Activated CD8-positive, alpha-beta T cell treated with anti-CD3 and anti-CD28 coated beads, Interleukin-2, amount 10 ng/mL, durations not matched to agents 7 days and 5 days (primary cell): Measurements from ENCODE around the gene SEBOX. TPM values are rescaled to one million over a fixed set of nuclear protein-coding genes. Genes with fewer than 3 reads are reported as not detected.

Experiments used
- ATAC-seq: fragments of 150-1000 bp; cut with Tn5 transposase; one replicate; pipeline ENCODE4 v1.10.0; 2021; ENCODE audit warnings: moderate library complexity
- CTCF ChIA-PET: fragments of 350-600 bp; sonication (Branson Sonifier 250); formaldehyde crosslinking; loops from one replicate; lab custom pipeline; 2021; ENCODE audit warnings: antibody characterized with exemption; lab: Charles Lee
- POLR2A ChIA-PET: fragments of 350-600 bp; sonication (Branson Sonifier 250); formaldehyde crosslinking; loops from one replicate; lab custom pipeline; 2021; ENCODE audit warnings: antibody characterized with exemption; lab: Charles Lee
- DNase-seq: peaks from one replicate; pipeline ENCODE4 v3.0.0-alpha.2; 2020
- H3K27ac Mint-ChIP-seq: one replicate; pipeline ENCODE4 v1.8.0; 2021; ENCODE audit warnings: mild to moderate bottlenecking, mixed read lengths
- H3K27me3 Mint-ChIP-seq: one replicate; pipeline ENCODE4 v1.8.0; 2021; ENCODE audit warnings: low read depth, mixed read lengths
- H3K36me3 Mint-ChIP-seq: one replicate; pipeline ENCODE4 v1.8.0; 2021; ENCODE audit warnings: low read depth, mixed read lengths
- H3K4me1 Mint-ChIP-seq: one replicate; pipeline ENCODE4 v1.8.0; 2021; ENCODE audit warnings: low read depth, mixed read lengths
- H3K4me3 Mint-ChIP-seq: one replicate; pipeline ENCODE4 v1.8.0; 2021; ENCODE audit warnings: mild to moderate bottlenecking, mixed read lengths
- H3K9me3 Mint-ChIP-seq: one replicate; pipeline ENCODE4 v1.8.0; 2022; ENCODE audit warnings: mixed read lengths; ENCODE audit not compliant: insufficient read depth
- total RNA-seq, 2 experiments: library from RNA; stranded (reverse); gene quantifications; one replicate each; pipeline ENCODE4 v1.2.3, GENCODE V29; 2021

SEBOX gene
- total RNA-seq, 2 experiments from 2014 or later = not detected

DNA sequence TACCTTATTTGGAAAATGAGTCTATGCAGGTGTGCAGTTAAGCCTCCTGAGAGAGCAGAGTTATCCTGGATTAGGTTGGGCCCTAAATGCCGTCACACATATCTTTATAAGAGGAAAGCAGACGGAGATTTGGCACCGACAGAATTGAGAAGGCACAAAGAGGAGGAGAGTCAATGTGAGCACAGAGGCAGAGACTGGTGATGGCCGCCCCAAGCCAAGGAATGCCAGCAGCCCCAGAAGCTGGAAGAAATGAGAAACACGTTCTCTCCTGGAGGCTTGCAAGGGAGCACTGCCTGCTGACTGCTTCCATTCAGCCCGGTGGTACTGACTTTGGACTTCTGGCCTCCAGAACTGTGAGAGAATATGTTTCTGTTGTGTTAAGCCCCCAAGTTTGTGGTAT is 37.8 kb upstream of the SEBOX start:
- Mint-ChIP-seq H3K9me3 (no peaks in the 10 kb centered on the region), H3K36me3 (no peaks in the 10 kb centered on the region), H3K4me1 (peaks cover 13% of the 10 kb centered on the region), H3K4me3 (no peak overlapping the region), H3K27me3 (no peaks in the 10 kb centered on the region), H3K27ac (no peak overlapping the region)
- ChIA-PET CTCF (interaction anchor here (3.6 kb wide), 1 partner anchor 14 kb away, joined by 19 read pairs; no protein-coding TSS in a partner anchor), POLR2A (interaction anchor here (1.2 kb wide), 1 partner anchor 19 kb away, joined by 3 read pairs; no protein-coding TSS in a partner anchor)
- DNase-seq = no peak
- ATAC-seq = no peak

DNA sequence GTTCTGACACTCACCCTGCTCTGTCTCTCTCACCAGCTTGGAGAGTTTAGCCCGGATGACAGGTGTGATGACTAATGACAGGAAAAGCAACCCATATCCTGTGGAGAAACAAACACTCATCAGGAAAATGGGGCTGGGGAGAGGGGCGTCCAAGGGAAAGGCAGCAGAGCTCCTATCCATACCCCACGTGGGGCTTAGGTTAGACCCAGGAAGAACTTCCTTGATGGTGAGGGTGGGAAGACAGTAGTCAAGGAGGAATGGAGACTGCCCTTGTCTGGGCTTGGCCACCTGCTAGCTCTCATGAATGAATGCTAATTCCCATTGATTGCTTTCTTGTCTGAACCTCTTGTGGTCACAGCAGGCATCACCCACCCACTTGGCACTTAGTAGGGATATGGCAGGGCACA is 37.2 kb upstream of the SEBOX start:
- H3K36me3 Mint-ChIP-seq = no peaks in the 10 kb centered on the region
- POLR2A ChIA-PET = interaction anchor here (1.2 kb wide), 1 partner anchor 18 kb away, joined by 3 read pairs; no protein-coding TSS in a partner anchor
- no peak for ATAC-seq
- no peak overlapping the region for H3K27ac Mint-ChIP-seq
- no peak for DNase-seq
- CTCF ChIA-PET = interaction anchor here (3.3 kb wide), 1 partner anchor 14 kb away, joined by 14 read pairs; no protein-coding TSS in a partner anchor
- H3K4me3 Mint-ChIP-seq = no peak overlapping the region
- H3K9me3 Mint-ChIP-seq = no peaks in the 10 kb centered on the region
- H3K4me1 Mint-ChIP-seq = peaks cover 13% of the 10 kb centered on the region
- H3K27me3 Mint-ChIP-seq = no peaks in the 10 kb centered on the region

DNA sequence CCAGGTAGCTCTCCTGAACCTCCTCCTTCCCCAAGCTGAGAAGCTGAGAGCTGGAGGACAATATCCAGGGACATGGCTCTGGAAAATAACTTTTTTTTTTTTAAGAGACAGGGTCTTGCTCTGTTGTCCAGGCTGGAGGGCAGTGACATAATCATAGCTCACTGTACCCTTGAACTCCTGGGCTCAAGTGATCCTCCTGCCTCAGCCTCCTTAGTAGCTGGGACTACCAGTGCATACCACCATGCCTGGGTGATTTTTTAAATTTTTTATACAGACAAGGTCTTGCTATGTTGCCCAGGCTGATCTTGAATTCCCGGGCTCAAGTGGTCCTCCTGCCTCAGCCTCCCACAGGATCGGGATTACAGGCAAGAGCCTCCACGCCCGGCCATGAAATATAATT is 34.8 kb upstream of the SEBOX start:
- Mint-ChIP-seq H3K4me1 (peaks cover 9% of the 10 kb centered on the region), H3K4me3 (no peak overlapping the region), H3K27me3 (no peaks in the 10 kb centered on the region), H3K27ac (no peak overlapping the region), H3K36me3 (no peaks in the 10 kb centered on the region), H3K9me3 (no peaks in the 10 kb centered on the region)
- POLR2A ChIA-PET = interaction anchor here (1.0 kb wide), 1 partner anchor 42 kb away, joined by 3 read pairs; no protein-coding TSS in a partner anchor
- CTCF ChIA-PET = interaction anchor here (3.3 kb wide), 1 partner anchor 17 kb away, joined by 14 read pairs; no protein-coding TSS in a partner anchor
- no peak for ATAC-seq
- DNase-seq = no peak

DNA sequence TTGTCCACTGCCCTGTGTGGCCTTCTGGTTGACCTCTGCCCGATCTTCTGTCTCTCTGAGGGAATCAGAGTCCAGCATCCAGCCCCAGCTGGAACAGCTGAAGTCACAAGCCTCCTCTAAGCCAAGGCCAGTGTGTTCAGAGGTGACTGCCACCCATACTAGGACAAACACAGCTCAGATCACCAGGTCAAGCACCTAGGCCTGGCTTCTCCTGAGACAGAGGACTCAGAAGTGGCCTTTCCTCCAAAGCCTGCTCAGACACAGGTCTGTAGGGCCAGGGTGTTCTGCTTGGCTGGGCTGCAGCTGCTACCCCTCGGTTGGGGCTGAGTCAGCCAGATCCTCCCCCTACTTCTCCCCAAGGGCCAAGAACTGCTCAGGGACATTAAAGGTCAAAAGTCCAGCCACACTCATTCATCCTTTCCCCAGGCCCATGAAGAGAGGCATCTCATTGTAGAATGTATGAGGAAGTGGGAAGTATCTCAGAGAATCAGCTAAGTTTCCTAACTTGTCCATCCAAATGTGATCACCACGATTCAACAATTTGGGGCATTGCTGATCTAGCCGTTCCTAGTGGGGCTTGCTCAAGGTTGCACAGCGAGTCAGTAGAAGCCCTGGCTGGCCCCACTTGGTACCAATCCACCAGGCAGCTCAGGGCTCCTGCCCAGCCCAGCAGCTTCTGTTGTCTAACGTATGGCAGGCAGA is 33.4 kb upstream of the SEBOX start:
- CTCF ChIA-PET = interaction anchor here (1.3 kb wide), 1 partner anchor 18 kb away, joined by 4 read pairs; no protein-coding TSS in a partner anchor
- ATAC-seq (no peak), DNase-seq (no peak)
- H3K27ac Mint-ChIP-seq = no peak overlapping the region
- peaks cover 9% of the 10 kb centered on the region for H3K4me1 Mint-ChIP-seq
- no peaks in the 10 kb centered on the region for H3K9me3 Mint-ChIP-seq
- H3K36me3 Mint-ChIP-seq = peaks cover 6% of the 10 kb centered on the region
- POLR2A ChIA-PET = no interaction called here
- H3K27me3 Mint-ChIP-seq = no peaks in the 10 kb centered on the region
- no peak overlapping the region for H3K4me3 Mint-ChIP-seq

DNA sequence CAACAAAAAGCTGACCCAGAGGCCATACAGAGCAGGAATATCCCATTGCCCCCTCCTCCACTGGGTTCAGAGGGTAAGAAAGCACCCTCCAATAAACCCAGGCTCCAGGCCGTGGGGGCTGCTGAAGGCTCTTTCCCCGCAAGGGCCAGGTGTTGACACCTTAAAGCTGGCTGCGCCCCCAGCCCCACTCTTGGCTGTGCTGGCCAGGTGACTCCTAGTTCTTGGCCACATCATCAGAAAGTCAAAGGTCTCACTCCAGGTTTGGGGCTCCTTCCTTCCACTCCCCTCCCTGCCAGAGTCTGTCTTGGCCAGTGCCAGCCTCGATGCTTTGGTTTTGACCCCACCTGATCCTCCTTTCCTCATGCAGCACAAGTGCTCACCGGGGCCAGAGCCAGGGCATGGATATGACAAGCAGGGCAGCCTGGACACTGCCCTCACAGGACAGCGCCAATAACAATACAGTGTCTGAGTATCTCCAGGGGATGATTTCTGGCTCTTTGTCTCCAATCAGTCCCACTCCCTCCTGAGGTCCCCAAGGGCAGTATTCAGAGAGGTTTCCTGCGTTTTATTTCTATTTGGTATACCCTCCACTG is 32.8 kb upstream of the SEBOX start:
- POLR2A ChIA-PET = no interaction called here
- DNase-seq (no peak), ATAC-seq (no peak)
- CTCF ChIA-PET = interaction anchor here (1.3 kb wide), 1 partner anchor 19 kb away, joined by 4 read pairs; no protein-coding TSS in a partner anchor
- Mint-ChIP-seq H3K27ac (no peak overlapping the region), H3K4me3 (no peak overlapping the region), H3K9me3 (no peaks in the 10 kb centered on the region), H3K36me3 (peaks cover 7% of the 10 kb centered on the region), H3K4me1 (peaks cover 9% of the 10 kb centered on the region), H3K27me3 (no peaks in the 10 kb centered on the region)

DNA sequence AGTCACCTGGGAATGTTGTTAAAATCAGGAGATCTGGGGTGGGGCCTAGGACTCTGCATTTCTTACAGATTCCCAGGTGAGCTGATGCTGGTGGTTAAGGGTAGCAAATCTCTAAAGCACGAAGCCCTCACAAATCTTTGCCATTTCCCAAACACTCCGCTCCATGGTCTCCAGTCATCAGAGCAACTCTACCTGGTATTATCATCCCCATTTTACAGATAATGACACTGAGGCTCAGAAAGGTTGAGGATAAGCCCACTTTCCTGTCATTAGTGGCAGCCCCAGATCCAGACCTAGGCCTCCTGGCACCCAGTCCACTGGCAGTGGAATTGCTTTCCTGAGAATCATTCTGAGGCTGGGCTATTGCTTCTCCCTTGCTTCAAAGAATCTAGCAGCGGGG is 32.3 kb upstream of the SEBOX start:
- H3K36me3 Mint-ChIP-seq = peaks cover 7% of the 10 kb centered on the region
- H3K4me3 Mint-ChIP-seq = no peak overlapping the region
- no peak for ATAC-seq
- POLR2A ChIA-PET = no interaction called here
- H3K4me1 Mint-ChIP-seq = peaks cover 9% of the 10 kb centered on the region
- no peaks in the 10 kb centered on the region for H3K27me3 Mint-ChIP-seq
- DNase-seq = no peak
- H3K9me3 Mint-ChIP-seq = no peaks in the 10 kb centered on the region
- CTCF ChIA-PET = no interaction called here
- H3K27ac Mint-ChIP-seq = no peak overlapping the region

DNA sequence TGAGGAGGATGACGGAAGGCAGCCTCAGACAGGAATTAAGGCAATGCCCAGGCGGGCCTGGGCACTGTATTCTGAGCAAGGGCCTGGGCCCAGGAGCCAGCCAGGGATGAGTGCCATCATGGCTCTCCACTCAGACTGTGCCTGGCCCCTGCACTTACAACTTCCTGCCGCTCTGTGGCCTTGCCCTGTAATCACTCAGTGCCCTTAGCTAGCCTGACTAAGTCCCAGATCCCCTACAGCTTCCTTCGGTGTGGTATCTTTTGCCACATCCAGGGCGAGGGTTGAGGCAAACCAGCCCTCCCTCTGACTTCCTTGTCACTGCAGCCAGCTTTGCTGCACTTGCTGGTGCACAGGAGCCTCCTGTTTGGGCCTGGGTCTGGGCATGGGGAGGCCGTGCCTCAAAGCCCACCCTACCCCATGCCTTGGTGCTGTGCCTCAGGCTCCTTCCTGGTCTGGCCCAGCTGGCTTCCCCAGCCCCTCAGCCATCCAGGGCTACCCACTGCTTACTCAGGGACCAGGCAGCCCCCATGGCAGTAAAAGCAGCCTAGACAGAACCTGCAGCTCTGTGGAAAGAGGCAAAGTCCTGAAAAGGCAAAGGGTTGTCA is 31.7 kb upstream of the SEBOX start:
- ATAC-seq = peak; percentile 36
- CTCF ChIA-PET = no interaction called here

DNA sequence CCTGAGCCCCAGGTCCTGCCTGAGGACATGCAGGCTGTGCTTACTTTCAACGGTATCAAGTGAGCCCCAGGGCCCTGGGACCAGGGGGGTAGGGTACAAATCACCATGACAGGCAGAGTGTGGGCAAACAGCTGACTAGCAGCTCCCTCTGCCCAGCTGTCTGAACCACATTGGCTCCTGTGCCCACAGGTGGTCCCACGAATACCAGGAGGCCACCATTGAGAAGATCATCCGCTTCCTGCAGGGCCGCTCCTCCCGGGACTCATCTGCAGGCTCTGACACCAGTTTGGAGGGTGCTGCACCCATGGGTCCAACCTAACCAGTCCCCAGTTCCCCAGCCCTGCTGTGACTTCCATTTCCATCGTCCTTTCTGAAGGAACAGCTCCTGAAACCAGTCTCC is 31.0 kb upstream of the SEBOX start:
- Mint-ChIP-seq H3K9me3 (no peaks in the 10 kb centered on the region), H3K4me1 (peaks cover 5% of the 10 kb centered on the region), H3K27me3 (no peaks in the 10 kb centered on the region), H3K4me3 (no peak overlapping the region), H3K36me3 (peaks cover 11% of the 10 kb centered on the region), H3K27ac (no peak overlapping the region)
- ATAC-seq = no peak
- no peak for DNase-seq
- ChIA-PET POLR2A (no interaction called here), CTCF (no interaction called here)

More for the DNA sequence above, 31.7 kb upstream of the SEBOX start:
- Mint-ChIP-seq H3K4me3 (no peak overlapping the region), H3K27me3 (no peaks in the 10 kb centered on the region), H3K27ac (peak overlapping the region; percentile 21), H3K36me3 (peaks cover 7% of the 10 kb centered on the region), H3K4me1 (peaks cover 5% of the 10 kb centered on the region), H3K9me3 (no peaks in the 10 kb centered on the region)
- POLR2A ChIA-PET = no interaction called here
- peak; percentile 23 for DNase-seq

DNA sequence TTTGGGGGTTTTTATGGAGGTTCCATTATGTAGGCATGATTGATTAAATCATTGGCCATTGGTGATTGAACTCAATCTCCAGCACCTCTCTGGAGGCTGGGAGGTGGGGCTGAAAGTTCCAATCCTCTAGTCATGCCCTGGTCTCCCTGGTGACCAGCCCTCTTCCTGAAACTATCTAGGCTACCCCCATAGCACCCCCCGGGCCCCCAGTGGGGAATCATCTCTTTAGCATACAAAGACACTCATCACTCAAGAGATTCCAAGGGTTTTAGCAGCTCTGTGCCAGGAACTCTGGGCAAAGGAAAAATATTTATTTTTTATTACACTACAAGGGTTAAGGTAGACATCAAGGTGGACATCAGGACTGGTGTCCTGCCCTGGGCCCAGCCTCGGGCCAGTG is 30.4 kb upstream of the SEBOX start:
- DNase-seq (no peak), ATAC-seq (no peak)
- POLR2A ChIA-PET = no interaction called here
- Mint-ChIP-seq H3K27me3 (no peaks in the 10 kb centered on the region), H3K4me3 (no peak overlapping the region), H3K27ac (no peak overlapping the region), H3K9me3 (no peaks in the 10 kb centered on the region), H3K4me1 (peaks cover 5% of the 10 kb centered on the region), H3K36me3 (peaks cover 16% of the 10 kb centered on the region)
- CTCF ChIA-PET = no interaction called here

DNA sequence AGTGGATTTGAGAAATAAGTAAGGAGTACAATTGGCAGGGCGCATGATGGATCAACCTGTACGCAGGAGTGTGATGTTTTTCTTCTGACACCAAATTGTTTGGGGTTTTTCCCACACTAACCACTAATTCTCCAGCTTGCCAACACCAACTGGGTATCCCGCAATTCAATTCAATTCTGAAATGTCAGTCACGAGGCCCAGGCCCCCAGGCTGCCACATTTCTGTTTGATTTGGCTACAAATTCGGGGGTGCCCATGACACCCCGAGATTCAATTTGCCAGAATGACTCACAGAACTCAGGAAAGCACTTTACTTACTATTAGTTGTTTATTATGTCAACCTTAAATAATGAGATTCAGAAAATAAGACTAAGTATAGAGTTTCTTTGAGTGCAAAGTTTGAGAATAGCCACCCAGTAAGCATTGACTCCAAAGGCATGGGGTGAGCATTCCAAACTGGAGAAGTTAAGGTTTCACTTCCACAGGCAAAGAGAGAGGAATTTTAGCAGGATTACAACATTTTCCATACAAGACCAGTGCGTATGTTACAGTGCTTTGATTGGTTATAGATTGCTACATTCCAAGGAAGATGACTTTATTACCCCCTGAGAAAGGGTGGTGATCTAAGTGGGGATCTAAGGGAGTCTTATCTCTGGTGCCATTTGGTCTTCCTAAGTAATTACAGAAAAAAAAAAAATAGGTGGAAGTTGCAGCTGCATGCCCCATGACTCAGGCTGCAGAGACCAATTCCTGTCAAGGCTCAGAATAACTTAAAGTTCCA is 29.5 kb upstream of the SEBOX start:
- Mint-ChIP-seq H3K9me3 (no peaks in the 10 kb centered on the region), H3K4me3 (no peak overlapping the region), H3K4me1 (peaks cover 5% of the 10 kb centered on the region), H3K27me3 (no peaks in the 10 kb centered on the region), H3K36me3 (peaks cover 25% of the 10 kb centered on the region), H3K27ac (no peak overlapping the region)
- ATAC-seq = no peak
- POLR2A ChIA-PET = interaction anchor here (0.9 kb wide), 1 partner anchor 10 kb away, joined by 5 read pairs; no protein-coding TSS in a partner anchor
- CTCF ChIA-PET = interaction anchor here (1.2 kb wide), 1 partner anchor 22 kb away, joined by 3 read pairs; no protein-coding TSS in a partner anchor
- DNase-seq = no peak

DNA sequence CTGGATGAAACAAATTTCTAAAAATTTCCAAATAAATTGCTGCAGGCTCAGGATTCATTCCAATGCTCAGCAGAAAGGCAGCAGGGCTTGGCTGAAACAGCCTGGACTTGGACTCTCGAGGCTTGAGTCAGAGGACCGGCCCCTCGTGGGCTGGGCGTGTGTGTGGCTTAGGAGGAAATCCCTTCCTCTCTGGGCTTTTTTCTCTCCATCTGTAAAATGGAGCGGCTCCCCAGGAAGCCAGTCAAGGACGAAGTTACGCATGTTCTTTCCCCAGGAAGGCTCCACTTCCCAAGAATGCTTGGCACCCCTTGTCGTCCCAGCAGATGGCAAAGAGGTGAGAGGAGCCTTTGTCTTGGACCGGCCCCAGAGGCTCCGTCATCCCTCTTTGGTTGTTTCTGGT is 27.5 kb upstream of the SEBOX start:
- H3K27ac Mint-ChIP-seq = no peak overlapping the region
- no peak for DNase-seq
- ChIA-PET CTCF (no interaction called here), POLR2A (no interaction called here)
- H3K9me3 Mint-ChIP-seq = no peaks in the 10 kb centered on the region
- no peaks in the 10 kb centered on the region for H3K27me3 Mint-ChIP-seq
- H3K4me3 Mint-ChIP-seq = no peak overlapping the region
- H3K36me3 Mint-ChIP-seq = peaks cover 32% of the 10 kb centered on the region
- H3K4me1 Mint-ChIP-seq = peaks cover 5% of the 10 kb centered on the region
- no peak for ATAC-seq
